MM.1S (cell line): ENCODE data around the gene KCNJ5.

ENCODE experiments used
- CTCF ChIP-seq: fragments of 300-600 bp; sonication (generic); IDR thresholded peaks from 2 replicates; pipeline ENCODE4 v1.5.1; 2016; ENCODE audit warnings: antibody characterized with exemption, low read length, mixed read lengths
- EZH2 ChIP-seq: fragments of 300-600 bp; sonication (generic); optimal IDR thresholded peaks from 2 replicates; pipeline ENCODE3; 2017; ENCODE audit warnings: low read depth, mild to moderate bottlenecking, antibody characterized with exemption, low read length, mixed read lengths
- EZH2phosphoT487 ChIP-seq: fragments of 300-600 bp; sonication (generic); IDR thresholded peaks from 2 replicates; pipeline ENCODE4 v1.6.1; 2018; ENCODE audit warnings: antibody characterized with exemption, low read length

- no peak for TF ChIP-seq CTCF
- TF ChIP-seq EZH2, result no peak
- no peak for TF ChIP-seq EZH2phosphoT487
These were observed 13.6 kb downstream of the KCNJ5 start for GRCh38 chr11:128904656-128905344.
